Measurements from ENCODE around the gene VPREB1.
"Not testable (repeated sequence)": the region's sequence is repeated elsewhere in the genome, so short reads cannot be mapped to it uniquely, and the experiment has no call there.

The VPREB1 gene

DNA sequence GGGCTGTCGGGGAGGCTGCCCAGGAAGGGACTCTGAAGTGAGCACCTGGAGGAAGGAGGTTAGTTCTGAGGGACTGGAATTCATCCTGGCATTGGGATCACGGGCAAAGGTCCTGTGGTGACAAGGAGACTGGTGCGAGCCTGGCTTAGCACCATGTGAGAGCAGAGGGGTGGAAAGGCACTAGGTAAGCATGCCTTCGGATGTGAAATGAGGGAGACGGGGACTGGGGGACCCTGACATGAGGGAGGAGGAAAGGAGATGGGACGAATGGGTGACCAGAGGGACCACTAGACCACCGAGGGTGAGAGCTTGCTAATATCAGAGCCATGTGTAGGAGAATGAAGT is 3.1 kb upstream of the VPREB1 start:
- H3K27ac ChIP-seq, result no peak overlapping the region
- no peak for TF ChIP-seq ZFX (IDR thresholded peaks at IDR 0.05; ENCODE audit: borderline replicate concordance)
- TF ChIP-seq, protein P1, sequence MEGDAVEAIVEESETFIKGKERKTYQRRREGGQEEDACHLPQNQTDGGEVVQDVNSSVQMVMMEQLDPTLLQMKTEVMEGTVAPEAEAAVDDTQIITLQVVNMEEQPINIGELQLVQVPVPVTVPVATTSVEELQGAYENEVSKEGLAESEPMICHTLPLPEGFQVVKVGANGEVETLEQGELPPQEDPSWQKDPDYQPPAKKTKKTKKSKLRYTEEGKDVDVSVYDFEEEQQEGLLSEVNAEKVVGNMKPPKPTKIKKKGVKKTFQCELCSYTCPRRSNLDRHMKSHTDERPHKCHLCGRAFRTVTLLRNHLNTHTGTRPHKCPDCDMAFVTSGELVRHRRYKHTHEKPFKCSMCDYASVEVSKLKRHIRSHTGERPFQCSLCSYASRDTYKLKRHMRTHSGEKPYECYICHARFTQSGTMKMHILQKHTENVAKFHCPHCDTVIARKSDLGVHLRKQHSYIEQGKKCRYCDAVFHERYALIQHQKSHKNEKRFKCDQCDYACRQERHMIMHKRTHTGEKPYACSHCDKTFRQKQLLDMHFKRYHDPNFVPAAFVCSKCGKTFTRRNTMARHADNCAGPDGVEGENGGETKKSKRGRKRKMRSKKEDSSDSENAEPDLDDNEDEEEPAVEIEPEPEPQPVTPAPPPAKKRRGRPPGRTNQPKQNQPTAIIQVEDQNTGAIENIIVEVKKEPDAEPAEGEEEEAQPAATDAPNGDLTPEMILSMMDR (IDR thresholded peaks at IDR 0.05), result no peak

DNA sequence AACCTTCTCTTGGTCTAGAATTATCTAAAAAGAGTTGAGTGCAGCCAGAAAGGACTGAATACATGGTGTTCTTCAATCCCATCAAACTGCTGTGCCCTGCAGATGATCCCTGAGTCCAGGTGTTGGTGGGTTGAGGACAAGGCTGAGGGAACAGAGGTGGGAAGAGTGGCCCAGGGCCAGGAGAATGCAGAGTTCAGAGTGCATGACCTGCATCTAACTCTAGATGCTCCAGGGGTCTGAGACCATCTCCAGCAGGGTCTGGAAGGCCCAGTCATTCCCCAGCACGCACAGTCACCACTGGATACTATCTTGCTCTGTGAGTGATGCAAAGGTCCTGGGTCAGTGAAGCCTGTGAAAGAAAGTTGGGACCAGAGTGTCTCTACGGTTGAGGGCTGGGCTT is 2.1 kb upstream of the VPREB1 start:
- no peak overlapping the region for H3K27ac ChIP-seq
- TF ChIP-seq, protein P1 (IDR thresholded peaks at IDR 0.05), result no peak
- no peak for TF ChIP-seq ZFX (IDR thresholded peaks at IDR 0.05; ENCODE audit: borderline replicate concordance)

DNA sequence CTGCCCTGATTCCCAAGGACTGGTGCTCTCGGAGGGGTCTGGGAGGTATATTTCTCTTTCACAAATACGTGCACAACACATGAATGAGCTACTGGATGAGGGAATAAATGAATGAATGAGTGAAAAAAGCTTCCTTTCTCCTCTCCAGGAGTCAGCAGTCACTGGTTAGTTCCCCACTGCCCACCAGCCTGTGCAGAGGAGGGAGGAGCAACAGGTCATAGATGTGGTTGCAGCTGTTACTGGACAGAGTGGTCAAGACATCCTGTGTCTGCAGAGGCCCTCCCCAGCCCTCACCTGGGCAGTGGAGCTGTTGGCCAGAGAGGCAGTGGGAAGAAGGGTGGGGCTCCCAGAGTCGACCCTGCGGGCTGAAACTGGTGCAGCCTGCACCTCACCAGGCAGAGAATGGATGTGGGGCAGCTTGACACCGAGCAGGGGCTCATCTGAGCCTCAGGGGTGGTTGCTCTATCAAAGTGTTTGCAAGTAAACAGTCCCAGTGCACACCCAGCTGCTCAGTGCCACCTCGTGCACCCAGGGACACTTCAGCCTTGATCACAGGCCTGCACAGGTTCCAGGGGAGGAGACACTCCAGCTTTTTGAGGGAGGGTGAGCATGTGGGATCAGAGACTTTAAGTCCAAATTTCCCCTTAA is 1.4 kb upstream of the VPREB1 start:
- no peak overlapping the region for H3K27ac ChIP-seq
- TF ChIP-seq, protein P1 (IDR thresholded peaks at IDR 0.05), result no peak
- no peak for TF ChIP-seq ZFX (IDR thresholded peaks at IDR 0.05; ENCODE audit: borderline replicate concordance)

DNA sequence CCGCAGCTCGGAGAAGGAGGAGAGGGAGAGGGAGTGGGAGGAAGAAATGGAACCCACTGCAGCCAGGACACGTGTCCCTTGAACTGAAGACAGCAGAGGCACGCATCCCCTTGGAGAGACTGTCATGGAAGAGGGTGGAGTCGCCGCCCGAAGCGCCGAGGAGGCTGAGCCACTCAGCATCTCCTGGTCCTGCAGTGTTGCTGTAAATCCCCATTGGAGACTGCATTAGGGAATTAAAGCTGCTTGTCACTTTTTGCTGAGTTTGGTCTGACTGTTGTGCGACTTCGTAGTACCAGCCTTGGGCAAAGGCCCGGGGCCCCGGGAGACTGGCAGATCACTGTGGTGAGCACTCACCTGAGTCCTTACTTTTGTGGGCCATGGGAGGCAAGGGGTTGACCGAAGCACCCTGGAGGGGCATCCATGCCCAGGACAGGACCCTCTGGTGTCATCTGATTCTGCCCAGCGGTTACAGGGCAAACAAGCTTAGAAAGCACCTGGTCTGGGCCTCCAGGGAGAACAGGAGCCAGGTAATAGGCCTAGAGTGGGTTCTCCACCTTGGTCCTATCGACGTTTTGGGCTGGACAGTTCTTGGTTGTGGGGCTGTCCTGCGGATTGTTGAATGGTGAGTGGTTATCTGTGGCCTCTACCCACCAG is 797 bp downstream of the VPREB1 start:
- no peak overlapping the region for H3K27ac ChIP-seq
- no peak for TF ChIP-seq ZFX (IDR thresholded peaks at IDR 0.05; ENCODE audit: borderline replicate concordance)
- TF ChIP-seq, protein P1 (IDR thresholded peaks at IDR 0.05), result no peak

DNA sequence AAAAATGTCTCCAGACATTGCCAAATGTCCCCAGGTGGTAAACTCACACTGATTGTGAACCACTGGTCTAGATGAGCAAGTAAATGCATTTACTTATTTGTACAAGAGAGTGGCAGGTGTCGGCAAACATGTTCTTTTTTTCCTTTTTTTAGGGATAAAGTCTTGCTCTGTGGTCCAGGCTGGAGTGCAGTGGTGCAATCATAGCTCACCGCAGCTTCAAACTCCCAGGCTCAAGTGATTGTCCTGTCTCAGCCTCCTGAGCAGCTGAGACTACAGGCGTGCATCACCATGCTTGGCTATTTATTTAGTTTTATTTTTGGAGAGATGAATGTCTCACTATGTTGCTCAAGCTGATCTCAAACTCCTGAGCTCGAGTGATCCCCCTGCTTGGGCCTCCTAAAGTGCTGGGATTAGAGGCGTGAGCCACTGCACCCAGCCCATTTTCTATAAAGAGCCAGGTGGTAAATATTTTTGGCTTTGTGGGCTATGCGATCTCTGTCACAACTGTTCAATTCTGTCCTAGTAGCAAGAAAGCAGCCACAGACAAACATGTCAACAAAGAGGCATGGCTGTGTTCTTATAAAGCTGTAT is 1.4 kb downstream of the VPREB1 start:
- H3K27ac ChIP-seq, result no peak overlapping the region
- TF ChIP-seq, protein P1 (IDR thresholded peaks at IDR 0.05), result no peak
- no peak for TF ChIP-seq ZFX (IDR thresholded peaks at IDR 0.05; ENCODE audit: borderline replicate concordance)

DNA sequence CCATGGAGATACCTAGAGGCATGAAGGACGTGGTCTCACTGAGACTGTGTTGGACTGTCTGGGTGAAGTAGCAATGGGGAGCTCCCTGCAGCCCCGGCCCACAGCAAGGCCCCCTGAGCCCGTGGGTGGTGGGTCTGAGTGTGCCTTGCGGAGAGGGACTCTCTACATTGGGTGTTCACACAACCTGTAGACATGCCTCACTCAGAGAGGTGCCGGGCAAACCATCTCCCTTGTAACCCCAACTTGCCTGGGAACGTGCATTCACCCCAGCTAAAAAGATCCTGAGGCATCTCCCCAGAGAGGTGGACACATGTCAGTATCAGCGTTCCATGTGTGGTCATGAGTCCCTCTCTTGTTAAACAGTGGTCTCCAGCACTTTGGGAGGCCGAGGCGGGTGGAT is 2.1 kb downstream of the VPREB1 start:
- TF ChIP-seq, protein P1 (IDR thresholded peaks at IDR 0.05), result no peak
- TF ChIP-seq ZFX (IDR thresholded peaks at IDR 0.05; ENCODE audit: borderline replicate concordance), result no peak
- no peak overlapping the region for H3K27ac ChIP-seq

DNA sequence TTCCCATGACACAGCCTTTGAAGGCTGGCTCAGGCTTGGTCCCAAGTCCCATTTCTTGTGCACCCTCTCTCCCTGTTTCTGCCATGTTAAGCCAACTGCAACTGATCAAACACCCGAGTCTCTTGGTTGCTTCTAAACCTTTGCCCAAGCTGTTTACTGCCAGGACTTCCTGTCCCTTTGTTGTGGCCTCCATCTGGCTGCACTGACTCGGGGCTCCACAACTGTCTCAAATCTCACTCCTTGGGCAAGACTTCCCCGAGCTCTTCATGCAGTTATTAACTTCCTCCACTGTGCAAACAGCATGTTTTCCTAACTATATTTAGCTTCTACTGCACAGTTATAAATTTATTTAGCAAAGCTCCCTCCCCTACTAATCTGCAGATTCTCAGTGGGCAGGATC is 4.3 kb downstream of the VPREB1 start:
- no peak for TF ChIP-seq ZFX (IDR thresholded peaks at IDR 0.05; ENCODE audit: borderline replicate concordance)
- TF ChIP-seq, protein P1 (IDR thresholded peaks at IDR 0.05), result no peak
- no peak overlapping the region for H3K27ac ChIP-seq

DNA sequence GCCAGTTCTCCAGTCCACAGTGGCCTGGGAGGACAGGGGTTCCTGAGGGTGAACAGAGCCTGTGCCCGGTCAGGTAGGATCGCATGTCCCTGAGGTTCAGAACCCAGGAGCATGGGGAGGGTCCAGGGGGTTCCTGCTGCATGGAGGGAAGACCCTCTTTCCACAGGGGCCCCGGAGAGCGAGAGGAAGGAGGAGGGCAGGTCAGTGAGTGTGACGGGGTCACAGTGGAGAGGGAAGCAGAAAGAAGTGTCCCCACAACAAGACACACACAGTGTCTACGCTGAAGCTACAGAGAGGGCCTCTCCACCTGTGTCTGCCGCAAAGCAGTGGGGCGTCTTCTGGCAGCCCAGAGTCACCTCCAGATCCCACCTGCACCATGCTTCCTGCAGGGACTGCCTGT is 6.1 kb downstream of the VPREB1 start:
- H3K27ac ChIP-seq, result not testable (repeated sequence)

DNA sequence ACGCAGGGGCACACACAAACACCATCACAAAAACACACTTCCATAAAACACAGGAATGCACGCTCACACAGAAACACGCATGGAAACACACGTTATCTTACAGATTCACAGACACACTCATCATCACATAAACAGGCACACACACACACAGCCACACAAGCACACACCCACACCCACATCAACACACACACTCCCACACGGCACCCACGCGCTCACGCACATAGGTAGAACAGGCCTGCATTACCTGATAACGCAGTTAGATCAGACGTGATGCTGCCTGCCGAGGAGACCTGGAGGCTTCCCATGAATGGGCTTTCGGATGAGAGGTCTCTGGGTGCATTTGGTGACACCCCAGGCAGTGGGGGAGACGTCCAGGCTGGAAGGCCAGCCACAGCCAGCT is 11.5 kb downstream of the VPREB1 start:
- not testable (repeated sequence) for H3K27ac ChIP-seq

DNA sequence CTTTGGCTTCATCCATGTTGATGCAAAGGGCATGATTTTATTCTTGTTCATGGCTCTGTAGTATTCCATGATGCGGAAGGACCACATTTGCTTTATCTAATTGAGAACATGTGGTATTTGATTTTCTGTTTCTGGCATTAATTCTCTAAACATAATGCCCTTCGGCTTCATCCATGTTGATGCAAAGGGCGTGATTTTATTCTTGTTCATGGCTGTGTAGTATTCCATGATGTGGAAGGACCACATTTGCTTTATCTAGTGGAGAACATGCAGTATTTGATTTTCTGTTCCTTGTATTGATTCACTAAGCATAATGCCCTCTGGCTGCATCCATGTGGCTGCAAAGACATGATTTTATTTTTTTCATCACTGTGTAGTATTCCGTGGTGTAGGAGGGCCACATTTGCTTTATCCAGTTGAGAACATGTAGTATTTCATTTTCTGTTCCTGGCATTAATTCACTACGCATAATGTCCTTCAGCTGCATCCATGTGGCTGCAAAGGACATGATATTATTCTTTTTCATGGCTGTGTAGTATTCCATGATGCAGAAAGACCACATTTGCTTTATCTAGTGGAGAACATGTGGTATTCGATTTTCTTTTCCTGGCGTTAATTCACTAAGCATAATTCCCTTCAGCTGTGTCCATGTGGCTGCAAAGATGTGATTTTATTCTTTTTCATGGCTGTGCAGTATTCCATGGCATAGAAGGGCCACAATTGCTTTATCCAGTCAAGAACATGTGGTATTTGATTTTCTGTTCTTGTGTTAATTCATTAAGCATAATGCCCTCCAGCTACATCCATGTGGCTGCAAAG is 14.2 kb downstream of the VPREB1 start:
- H3K27ac ChIP-seq, result not testable (repeated sequence)

Measured in 22Rv1 (cell line).